SJCRH30 (cell line): Measurements from ENCODE around the gene AQP12B. TPM values are rescaled to one million over a fixed set of nuclear protein-coding genes. Genes with fewer than 3 reads are reported as not detected.
A peak's percentile ranks its signal among the peaks of the same experiment; 100 is the strongest.
"Not testable (repeated sequence)": the region's sequence is repeated elsewhere in the genome, so short reads cannot be mapped to it uniquely, and the experiment has no call there.

ENCODE experiments used
- DNase-seq, 2 experiments: peaks; one replicate each; pipeline ENCODE4 v3.0.0-alpha.2; 2015 to 2020
- H3K27ac ChIP-seq: fragments of 250-450 bp; sonication (Bioruptor Pico); 2 replicates; pipeline ENCODE4 v1.5.1; 2020; ENCODE audit warnings: mild to moderate bottlenecking, moderate library complexity
- H3K27me3 ChIP-seq: fragments of 250-450 bp; sonication (Bioruptor Pico); 2 replicates; pipeline ENCODE4 v1.5.1; 2020; ENCODE audit warnings: mild to moderate bottlenecking, moderate library complexity
- H3K36me3 ChIP-seq: fragments of 250-450 bp; sonication (Bioruptor Pico); 2 replicates; pipeline ENCODE4 v1.5.1; 2020; ENCODE audit warnings: mild to moderate bottlenecking, moderate library complexity
- H3K4me1 ChIP-seq: fragments of 250-450 bp; sonication (Bioruptor Pico); 2 replicates; pipeline ENCODE4 v1.5.1; 2020; ENCODE audit warnings: mild to moderate bottlenecking, moderate library complexity
- H3K4me3 ChIP-seq: fragments of 250-450 bp; sonication (Bioruptor Pico); 2 replicates; pipeline ENCODE4 v1.5.1; 2020; ENCODE audit warnings: mild to moderate bottlenecking, moderate library complexity
- H3K9me3 ChIP-seq: fragments of 250-450 bp; sonication (Bioruptor Pico); replicated peaks from 2 replicates; pipeline ENCODE4 v1.5.1; 2020; ENCODE audit warnings: mild to moderate bottlenecking, moderate library complexity
- total RNA-seq: library from RNA; depleted of rRNA; stranded (reverse); fragments of >200 nt; shearing (Covaris generic); gene quantifications from 2 replicates; pipeline ENCODE4 v1.2.3, GENCODE V29; 2014

AQP12B gene
- total RNA-seq, 1 experiment from 2014 or later: not detected

- peaks cover 15% of the 10 kb centered on the region for H3K27me3 ChIP-seq
- no peaks in the 10 kb centered on the region for H3K9me3 ChIP-seq
- DNase-seq: no peak
- H3K4me1 ChIP-seq: no peaks in the 10 kb centered on the region
- H3K36me3 ChIP-seq: no peaks in the 10 kb centered on the region
- no peak overlapping the region for H3K4me3 ChIP-seq
- no peak overlapping the region for H3K27ac ChIP-seq
Observed at GRCh38 chr2:240685771-240686371, 3.2 kb upstream of the AQP12B start.

DNA sequence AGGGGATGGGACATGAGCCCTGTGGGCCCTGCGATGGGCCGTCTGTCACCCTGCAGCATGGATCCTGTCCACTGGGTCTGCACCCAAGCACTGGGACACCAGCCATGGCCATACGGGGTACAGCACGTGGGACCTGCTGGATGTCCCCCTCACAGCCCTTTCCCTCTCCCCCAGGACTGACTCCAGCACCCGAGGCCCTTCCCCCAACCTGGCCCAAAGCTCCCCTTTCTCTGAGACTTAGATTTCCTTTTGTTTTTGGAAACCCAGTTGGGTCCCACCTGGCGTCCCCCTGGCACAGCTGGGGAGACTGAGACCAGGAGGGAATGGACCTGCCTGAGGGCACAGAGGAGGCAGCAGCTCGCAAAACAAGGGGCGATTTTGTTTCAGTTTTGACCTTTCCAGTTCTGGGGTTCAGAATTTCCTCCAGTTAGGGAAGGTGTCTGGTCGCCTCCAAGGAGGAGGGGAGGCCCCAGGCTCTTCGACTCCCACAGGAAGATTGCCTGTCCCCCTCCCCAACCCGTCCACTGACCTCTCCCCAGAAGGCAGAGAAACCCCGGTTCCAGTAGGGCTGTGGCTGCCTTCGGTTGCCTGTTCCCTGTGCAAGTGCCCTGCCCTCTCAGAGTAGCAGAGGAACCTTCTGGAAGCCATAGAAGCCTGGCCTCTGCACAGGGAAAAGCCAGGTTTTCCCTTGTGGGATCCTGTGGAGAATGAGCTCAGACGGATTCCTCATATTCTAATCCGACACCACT is 1.5 kb upstream of the AQP12B start:
- not testable (repeated sequence) for H3K9me3 ChIP-seq, H3K36me3 ChIP-seq, DNase-seq, H3K4me1 ChIP-seq, H3K4me3 ChIP-seq, H3K27ac ChIP-seq
- peaks cover 15% of the 10 kb centered on the region for H3K27me3 ChIP-seq

- H3K27ac ChIP-seq, H3K9me3 ChIP-seq, H3K4me3 ChIP-seq, H3K4me1 ChIP-seq, DNase-seq, H3K36me3 ChIP-seq: not testable (repeated sequence)
- H3K27me3 ChIP-seq: peaks cover 15% of the 10 kb centered on the region
Observed at GRCh38 chr2:240683329-240683979, 769 bp upstream of the AQP12B start.

DNA sequence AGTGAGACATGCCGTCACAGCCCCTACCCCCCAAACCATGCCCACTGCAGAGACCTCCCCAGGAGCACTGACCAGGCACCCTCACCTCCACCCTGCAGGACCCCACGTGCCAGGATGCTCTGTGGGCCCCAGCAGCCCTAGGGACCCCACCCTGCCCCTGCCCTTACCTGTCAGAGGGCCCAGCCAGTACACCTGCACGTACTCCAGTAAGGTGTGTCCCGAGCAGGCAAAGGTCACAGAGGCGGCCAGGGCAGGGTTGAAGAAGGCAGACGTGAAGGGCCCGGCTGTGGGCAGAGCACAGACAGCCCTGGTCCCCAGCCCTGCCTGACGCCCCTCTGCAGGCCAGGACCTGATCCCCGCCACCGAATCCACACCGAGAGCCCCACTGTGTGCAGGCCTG is 2.5 kb downstream of the AQP12B start:
- not testable (repeated sequence) for H3K27me3 ChIP-seq, H3K4me1 ChIP-seq, H3K9me3 ChIP-seq, H3K36me3 ChIP-seq, H3K27ac ChIP-seq, H3K4me3 ChIP-seq, DNase-seq

- not testable (repeated sequence) for H3K36me3 ChIP-seq, H3K27ac ChIP-seq, H3K4me1 ChIP-seq, DNase-seq, H3K27me3 ChIP-seq, H3K9me3 ChIP-seq, H3K4me3 ChIP-seq
Observed at GRCh38 chr2:240678909-240679308, 3.8 kb downstream of the AQP12B start.

- H3K27ac ChIP-seq, H3K27me3 ChIP-seq, H3K4me1 ChIP-seq, H3K4me3 ChIP-seq, H3K9me3 ChIP-seq, DNase-seq, H3K36me3 ChIP-seq: not testable (repeated sequence)
Observed at GRCh38 chr2:240678043-240678442, 4.6 kb downstream of the AQP12B start.

DNA sequence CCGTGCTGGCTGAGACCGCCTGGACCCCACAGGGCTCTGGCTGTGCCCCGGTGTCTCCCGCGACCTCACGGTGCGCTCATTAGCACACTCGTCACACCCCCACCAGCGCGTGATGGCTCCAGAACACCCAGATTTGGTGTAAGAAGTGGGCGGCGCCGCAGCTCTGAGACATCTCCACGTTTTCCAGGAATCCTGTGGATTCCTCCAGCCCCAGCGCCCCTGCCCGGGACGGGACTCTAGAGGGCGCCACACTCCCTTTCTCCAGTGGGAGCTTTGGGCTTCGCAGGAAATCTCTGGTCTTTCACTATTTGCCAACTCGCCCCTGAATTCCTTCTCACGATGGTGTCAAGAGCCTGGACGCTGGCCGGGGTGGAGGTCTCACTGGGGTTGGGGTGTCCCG is 7.3 kb downstream of the AQP12B start:
- H3K27me3 ChIP-seq, H3K9me3 ChIP-seq, DNase-seq, H3K27ac ChIP-seq, H3K4me1 ChIP-seq, H3K4me3 ChIP-seq, H3K36me3 ChIP-seq: not testable (repeated sequence)

DNA sequence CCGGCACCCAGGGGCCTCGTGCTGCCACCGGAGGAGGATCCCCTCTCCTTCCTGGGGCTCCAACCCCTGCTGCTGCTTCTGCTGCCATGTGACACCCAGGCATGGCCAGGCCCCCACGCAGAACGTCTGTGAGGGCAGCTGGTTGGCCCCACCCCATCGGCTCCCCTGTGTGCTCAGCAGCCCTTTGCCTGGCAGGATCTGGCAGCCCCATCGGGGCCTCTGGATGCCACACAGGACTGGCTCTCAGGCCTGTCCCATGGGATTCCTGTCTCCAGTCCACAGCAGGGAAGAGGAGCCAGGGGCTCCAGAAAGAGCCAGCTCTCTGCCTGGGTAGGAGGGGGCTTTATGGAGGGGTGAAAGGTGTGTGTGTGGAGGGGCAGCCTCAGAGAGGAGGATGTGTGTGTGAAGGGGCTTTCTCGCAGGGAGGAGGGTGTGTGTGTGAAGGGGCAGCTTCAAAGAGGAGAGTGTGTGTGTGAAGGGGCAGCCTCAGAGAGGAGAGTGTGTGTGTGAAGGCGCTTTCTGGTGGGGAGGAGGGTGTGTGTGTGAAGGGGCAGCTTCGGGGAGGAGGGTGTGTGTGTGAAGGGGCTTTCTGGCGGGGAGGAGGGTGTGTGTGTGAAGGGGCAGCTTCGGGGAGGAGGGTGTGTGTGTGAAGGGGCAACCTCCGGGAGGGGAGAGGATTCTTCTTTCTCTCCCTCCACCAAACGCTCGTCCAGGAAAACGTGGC is 8.1 kb downstream of the AQP12B start:
- not testable (repeated sequence) for H3K4me1 ChIP-seq, H3K9me3 ChIP-seq, H3K4me3 ChIP-seq, H3K27ac ChIP-seq, H3K36me3 ChIP-seq
- peaks cover 14% of the 10 kb centered on the region; the same call in 1 of the 2 replicates for H3K27me3 ChIP-seq
- DNase-seq: peak; percentile 29 to 42

DNA sequence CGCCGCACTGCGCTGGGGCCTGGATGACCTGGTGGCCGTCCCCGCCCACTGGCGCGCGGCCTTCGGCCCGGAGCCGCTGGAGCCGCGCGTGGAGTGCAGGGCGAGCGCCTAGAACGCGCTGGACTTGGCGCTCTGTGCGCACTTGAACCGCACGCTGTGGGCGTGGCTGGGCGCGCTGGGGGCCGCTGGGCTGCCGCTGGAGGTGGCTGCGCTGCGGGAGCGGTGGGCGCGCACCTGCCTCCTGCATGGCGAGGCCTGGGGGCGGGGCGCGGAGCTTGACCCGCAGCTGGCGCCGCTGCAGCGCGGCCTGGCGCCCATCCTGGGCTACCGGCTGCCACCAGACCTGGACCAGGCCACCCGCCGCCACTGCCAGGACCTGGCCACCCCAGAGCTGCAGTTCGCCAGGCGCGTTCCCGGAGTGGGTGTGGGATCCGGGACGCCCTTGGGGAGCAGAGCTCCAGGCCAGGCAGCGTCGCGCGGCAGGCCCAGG is 9.9 kb downstream of the AQP12B start:
- H3K36me3 ChIP-seq: no peaks in the 10 kb centered on the region
- H3K27ac ChIP-seq: no peak overlapping the region
- H3K9me3 ChIP-seq: no peaks in the 10 kb centered on the region
- DNase-seq: no peak
- H3K27me3 ChIP-seq: peaks cover 18% of the 10 kb centered on the region; the same call in 1 of the 2 replicates
- no peak overlapping the region for H3K4me3 ChIP-seq
- no peaks in the 10 kb centered on the region for H3K4me1 ChIP-seq

DNA sequence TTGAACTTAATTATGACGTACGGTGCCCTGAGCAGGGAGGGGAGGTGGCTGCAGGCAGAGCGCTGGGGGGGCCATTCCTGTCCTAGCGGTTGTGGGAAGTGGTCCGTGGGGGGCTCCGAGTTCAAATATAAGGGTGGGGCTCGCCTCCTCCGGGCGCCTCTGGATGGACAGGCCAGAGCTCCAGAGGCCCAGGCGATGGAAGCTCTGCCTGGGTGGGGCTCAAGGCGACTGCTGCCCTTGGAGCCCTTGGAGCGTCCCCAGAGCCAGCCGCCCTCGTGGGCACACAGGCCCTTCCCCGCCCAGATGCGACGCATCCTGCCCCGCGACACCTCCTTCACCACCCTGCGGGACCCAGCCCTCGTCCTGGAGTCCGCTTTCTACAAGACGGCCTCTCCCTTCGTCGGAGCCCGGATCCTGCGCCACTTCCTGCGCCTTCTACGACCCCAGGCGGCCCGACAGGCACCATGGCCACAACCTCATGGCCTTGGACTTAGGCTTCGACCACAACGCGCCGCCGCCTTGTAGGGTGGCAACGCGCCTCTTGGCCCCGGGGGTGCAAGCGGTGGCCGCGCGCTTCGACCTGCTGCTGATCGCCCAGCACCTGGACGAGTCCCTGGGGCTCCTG is 10.5 kb downstream of the AQP12B start:
- H3K27ac ChIP-seq: no peak overlapping the region
- H3K9me3 ChIP-seq: no peaks in the 10 kb centered on the region
- H3K27me3 ChIP-seq: peaks cover 18% of the 10 kb centered on the region; the same call in 1 of the 2 replicates
- no peak overlapping the region for H3K4me3 ChIP-seq
- no peak for DNase-seq
- H3K4me1 ChIP-seq: no peaks in the 10 kb centered on the region
- no peaks in the 10 kb centered on the region for H3K36me3 ChIP-seq

- DNase-seq: no peak
- Histone ChIP-seq H3K4me3 (no peak overlapping the region), H3K4me1 (no peaks in the 10 kb centered on the region), H3K36me3 (no peaks in the 10 kb centered on the region), H3K9me3 (no peaks in the 10 kb centered on the region), H3K27ac (no peak overlapping the region), H3K27me3 (peaks cover 18% of the 10 kb centered on the region; the same call in 1 of the 2 replicates)
Observed at GRCh38 chr2:240670950-240671349, 11.7 kb downstream of the AQP12B start.

- Histone ChIP-seq H3K36me3 (no peaks in the 10 kb centered on the region), H3K27ac (no peak overlapping the region), H3K4me1 (no peaks in the 10 kb centered on the region), H3K27me3 (peaks cover 18% of the 10 kb centered on the region; the same call in 1 of the 2 replicates), H3K9me3 (0 out of 2 replicates have a peak, but pooled peaks cover 1% of the 10 kb centered on the region), H3K4me3 (no peak overlapping the region)
- no peak for DNase-seq
Observed at GRCh38 chr2:240670402-240670801, 12.3 kb downstream of the AQP12B start.

- no peak for DNase-seq
- H3K27me3 ChIP-seq: peaks cover 4% of the 10 kb centered on the region; the same call in 1 of the 2 replicates
- no peak overlapping the region for H3K27ac ChIP-seq
- H3K9me3 ChIP-seq: peaks cover 10% of the 10 kb centered on the region; the same call in 1 of the 2 replicates
- H3K36me3 ChIP-seq: no peaks in the 10 kb centered on the region
- no peaks in the 10 kb centered on the region for H3K4me1 ChIP-seq
- H3K4me3 ChIP-seq: no peak overlapping the region
Observed at GRCh38 chr2:240664622-240665021, 18.1 kb downstream of the AQP12B start.

GRCh38 chr2:240663546-240664190 is 19.0 kb downstream of the AQP12B start:
- no peaks in the 10 kb centered on the region for H3K27me3 ChIP-seq
- no peak overlapping the region for H3K27ac ChIP-seq
- no peak for DNase-seq
- no peak overlapping the region for H3K4me3 ChIP-seq
- no peaks in the 10 kb centered on the region for H3K36me3 ChIP-seq
- peaks cover 10% of the 10 kb centered on the region; the same call in 1 of the 2 replicates for H3K9me3 ChIP-seq
- H3K4me1 ChIP-seq: no peaks in the 10 kb centered on the region
